OCI-LY3 (cell line): ENCODE measurements around the gene SQSTM1.

ENCODE experiments used
- H2AFZ ChIP-seq: fragments of 200-600, 300-600 bp; shearing (Covaris generic); 2 replicates; pipeline ENCODE4 v1.6.0; 2014; ENCODE audit warnings: antibody characterized with exemption, low read depth, low read length
- H3K27ac ChIP-seq: fragments of 200-600, 300-600 bp; sonication (generic); 2 replicates; pipeline ENCODE4 v1.5.1; 2014; ENCODE audit warnings: mild to moderate bottlenecking, low read length, moderate library complexity, mixed read lengths
- H3K27me3 ChIP-seq: fragments of 200-600, 300-600 bp; sonication (generic); 2 replicates; pipeline ENCODE4 v1.6.1; 2014; ENCODE audit warnings: low read depth, low read length, mixed read lengths
- H3K36me3 ChIP-seq: fragments of 200-600, 300-600 bp; sonication (generic); replicated peaks from 2 replicates; pipeline ENCODE3; 2014; ENCODE audit warnings: low read depth, low read length, mixed read lengths
- H3K4me1 ChIP-seq: fragments of 300-600, 200-600 bp; sonication (generic); 2 replicates; pipeline ENCODE4 v1.6.1; 2014; ENCODE audit warnings: low read length, mixed read lengths
- H3K4me2 ChIP-seq: fragments of 200-600, 300-600 bp; sonication (generic); 2 replicates; pipeline ENCODE4 v1.6.1; 2014; ENCODE audit warnings: low read length, mixed read lengths
- H3K4me3 ChIP-seq: fragments of 300-600, 200-600 bp; sonication (generic); 2 replicates; pipeline ENCODE4 v1.5.1; 2014; ENCODE audit warnings: antibody characterized with exemption, mild to moderate bottlenecking, low read length, moderate library complexity
- H3K79me2 ChIP-seq: fragments of 300-600, 200-600 bp; shearing (Covaris generic); 2 replicates; pipeline ENCODE4 v1.6.1; 2014; ENCODE audit warnings: mild to moderate bottlenecking, low read length, mixed read lengths
- H3K9ac ChIP-seq: fragments of 300-600, 200-600 bp; shearing (Covaris generic); 2 replicates; pipeline ENCODE4 v1.6.0; 2014; ENCODE audit warnings: mild to moderate bottlenecking, low read length, moderate library complexity
- H3K9me3 ChIP-seq: fragments of 200-600, 300-600 bp; shearing (Covaris generic); 2 replicates; pipeline ENCODE4 v1.6.1; 2014; ENCODE audit warnings: low read length, mixed read lengths; ENCODE audit not compliant: insufficient read depth
- H4K20me1 ChIP-seq: fragments of 200-600, 300-600 bp; sonication (generic); 2 replicates; pipeline ENCODE4 v1.6.1; 2016; ENCODE audit warnings: low read length, mixed read lengths; ENCODE audit not compliant: insufficient read depth
- EZH2phosphoT487 ChIP-seq: fragments of 200-600 bp; shearing (Covaris generic); IDR thresholded peaks from 2 replicates; pipeline ENCODE4 v1.6.1; 2018; ENCODE audit warnings: antibody characterized with exemption, mixed run types, low read depth
- TF ChIP-seq, protein P1 (sequence below): fragments of 200-600, 300-600 bp; sonication (generic); IDR thresholded peaks from 2 replicates; pipeline ENCODE4 v1.5.1; 2014; ENCODE audit warnings: antibody characterized with exemption, low read length, low read depth

Gene SQSTM1

DNA sequence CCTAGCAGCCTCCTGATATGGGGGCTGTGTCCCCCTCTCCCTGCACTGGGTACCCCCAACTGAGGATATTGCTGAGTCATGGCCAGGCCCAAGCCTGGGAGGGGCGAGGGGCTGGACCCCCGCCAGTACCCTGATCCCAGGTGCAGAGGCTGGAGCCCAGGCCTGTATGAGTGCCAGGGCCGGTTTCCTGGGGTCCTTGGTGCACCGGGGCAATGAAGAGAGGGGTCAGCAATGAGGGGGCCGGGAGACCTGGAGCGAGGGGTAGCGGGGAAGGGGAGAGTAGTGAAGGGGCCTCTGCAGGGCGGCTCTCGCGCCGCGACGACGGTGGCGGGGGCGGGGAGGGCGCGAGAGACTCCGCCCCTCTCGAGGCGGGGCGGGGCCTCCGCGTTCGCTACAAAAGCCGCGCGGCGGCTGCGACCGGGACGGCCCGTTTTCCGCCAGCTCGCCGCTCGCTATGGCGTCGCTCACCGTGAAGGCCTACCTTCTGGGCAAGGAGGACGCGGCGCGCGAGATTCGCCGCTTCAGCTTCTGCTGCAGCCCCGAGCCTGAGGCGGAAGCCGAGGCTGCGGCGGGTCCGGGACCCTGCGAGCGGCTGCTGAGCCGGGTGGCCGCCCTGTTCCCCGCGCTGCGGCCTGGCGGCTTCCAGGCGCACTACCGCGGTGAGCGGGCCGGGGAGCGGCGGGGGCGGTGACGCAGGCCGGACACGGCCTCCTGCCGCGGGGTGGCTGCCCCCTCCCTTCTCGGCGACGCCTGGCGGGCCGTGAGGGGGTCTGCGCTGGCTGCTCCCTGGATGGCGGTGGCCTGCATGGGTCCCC, at the start of gene SQSTM1:
TSS of gene SQSTM1 (plus strand) at position 423 of the 815 bp plus-strand sequence. CDS start at position 455, 32 bp downstream.
- Histone ChIP-seq H3K27ac (peak within 1 kb of the TSS; percentile 87), H3K79me2 (peaks cover 64% of the 10 kb centered on the region), H2AFZ (no peak within 1 kb of the TSS)

DNA sequence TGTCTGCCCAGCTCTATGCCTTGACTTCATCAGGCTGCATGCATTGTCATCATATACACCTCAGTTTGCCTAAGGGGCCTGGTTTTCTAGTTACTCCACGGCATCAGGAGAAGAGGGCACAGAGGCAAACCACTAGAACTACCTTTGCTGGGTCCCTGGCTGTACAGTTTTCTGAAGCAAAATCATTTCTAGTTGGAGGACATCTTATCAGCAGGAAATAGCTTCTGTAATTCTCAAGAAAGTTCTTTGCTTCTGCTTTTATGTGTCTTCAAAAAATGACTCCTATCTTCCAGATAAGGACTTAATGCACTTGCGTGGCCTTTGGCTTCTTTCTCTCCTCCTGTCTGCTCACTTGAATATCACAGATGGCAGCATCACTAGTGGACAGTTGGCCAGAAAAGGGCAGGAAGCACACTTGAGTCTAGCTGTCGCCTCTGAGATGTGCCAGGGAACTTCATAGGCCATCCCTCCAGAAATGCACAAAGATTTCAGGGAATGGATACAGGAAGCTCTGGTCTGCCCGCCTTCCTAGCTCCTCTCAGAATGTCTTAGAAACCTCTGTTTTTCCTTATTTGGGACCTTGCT, 49.3 kb upstream of the SQSTM1 start:
- Histone ChIP-seq H3K9ac (no peak overlapping the region), H4K20me1 (peaks cover 17% of the 10 kb centered on the region; the same call in 1 of the 2 replicates), H3K4me1 (no peaks in the 10 kb centered on the region), H3K4me3 (no peak overlapping the region), H3K36me3 (peaks cover 79% of the 10 kb centered on the region), H2AFZ (no peak overlapping the region), H3K4me2 (no peak overlapping the region), H3K79me2 (peaks cover 21% of the 10 kb centered on the region), H3K27me3 (no peaks in the 10 kb centered on the region), H3K9me3 (no peaks in the 10 kb centered on the region), H3K27ac (no peak overlapping the region)
- TF ChIP-seq, protein P1, sequence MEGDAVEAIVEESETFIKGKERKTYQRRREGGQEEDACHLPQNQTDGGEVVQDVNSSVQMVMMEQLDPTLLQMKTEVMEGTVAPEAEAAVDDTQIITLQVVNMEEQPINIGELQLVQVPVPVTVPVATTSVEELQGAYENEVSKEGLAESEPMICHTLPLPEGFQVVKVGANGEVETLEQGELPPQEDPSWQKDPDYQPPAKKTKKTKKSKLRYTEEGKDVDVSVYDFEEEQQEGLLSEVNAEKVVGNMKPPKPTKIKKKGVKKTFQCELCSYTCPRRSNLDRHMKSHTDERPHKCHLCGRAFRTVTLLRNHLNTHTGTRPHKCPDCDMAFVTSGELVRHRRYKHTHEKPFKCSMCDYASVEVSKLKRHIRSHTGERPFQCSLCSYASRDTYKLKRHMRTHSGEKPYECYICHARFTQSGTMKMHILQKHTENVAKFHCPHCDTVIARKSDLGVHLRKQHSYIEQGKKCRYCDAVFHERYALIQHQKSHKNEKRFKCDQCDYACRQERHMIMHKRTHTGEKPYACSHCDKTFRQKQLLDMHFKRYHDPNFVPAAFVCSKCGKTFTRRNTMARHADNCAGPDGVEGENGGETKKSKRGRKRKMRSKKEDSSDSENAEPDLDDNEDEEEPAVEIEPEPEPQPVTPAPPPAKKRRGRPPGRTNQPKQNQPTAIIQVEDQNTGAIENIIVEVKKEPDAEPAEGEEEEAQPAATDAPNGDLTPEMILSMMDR = no peak
- no peak for TF ChIP-seq EZH2phosphoT487

More for the DNA sequence above, at the start of gene SQSTM1:
- Histone ChIP-seq H3K4me1 (peaks cover 34% of the 10 kb centered on the region), H3K9me3 (no peaks in the 10 kb centered on the region), H3K36me3 (peaks cover 38% of the 10 kb centered on the region), H3K9ac (peak within 1 kb of the TSS; percentile 93), H3K27me3 (no peaks in the 10 kb centered on the region), H4K20me1 (peaks cover 44% of the 10 kb centered on the region), H3K4me3 (peak within 1 kb of the TSS; percentile 91), H3K4me2 (peak within 1 kb of the TSS; percentile 95)
- TF ChIP-seq EZH2phosphoT487 = no peak
- TF ChIP-seq, protein P1 = no peak

DNA sequence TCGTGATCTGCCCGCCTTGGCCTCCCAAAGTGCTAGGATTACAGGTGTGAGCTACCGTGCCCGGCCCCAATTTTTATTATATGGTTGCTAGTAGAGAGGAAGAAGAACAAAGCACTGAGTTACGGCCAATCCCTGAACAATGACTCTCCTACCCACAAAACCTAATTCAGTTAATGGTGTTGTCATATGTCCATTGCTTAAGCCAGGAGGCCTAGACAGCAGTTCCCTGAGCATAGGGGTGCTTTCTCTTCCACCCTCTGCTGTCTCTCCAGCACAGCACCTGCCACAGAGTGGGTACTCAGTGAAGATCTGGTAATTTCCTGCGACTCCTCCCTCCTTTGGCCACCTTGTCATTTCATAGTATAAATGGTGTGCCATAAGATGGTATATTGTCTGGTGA, 48.4 kb upstream of the SQSTM1 start:
- Histone ChIP-seq H4K20me1 (peaks cover 14% of the 10 kb centered on the region; the same call in 1 of the 2 replicates), H3K9ac (no peak overlapping the region), H2AFZ (no peak overlapping the region), H3K4me2 (no peak overlapping the region), H3K9me3 (no peaks in the 10 kb centered on the region), H3K4me1 (no peaks in the 10 kb centered on the region), H3K79me2 (peaks cover 14% of the 10 kb centered on the region), H3K27ac (no peak overlapping the region), H3K4me3 (no peak overlapping the region), H3K36me3 (peaks cover 73% of the 10 kb centered on the region), H3K27me3 (no peaks in the 10 kb centered on the region)
- TF ChIP-seq EZH2phosphoT487 = no peak
- TF ChIP-seq, protein P1 = no peak

DNA sequence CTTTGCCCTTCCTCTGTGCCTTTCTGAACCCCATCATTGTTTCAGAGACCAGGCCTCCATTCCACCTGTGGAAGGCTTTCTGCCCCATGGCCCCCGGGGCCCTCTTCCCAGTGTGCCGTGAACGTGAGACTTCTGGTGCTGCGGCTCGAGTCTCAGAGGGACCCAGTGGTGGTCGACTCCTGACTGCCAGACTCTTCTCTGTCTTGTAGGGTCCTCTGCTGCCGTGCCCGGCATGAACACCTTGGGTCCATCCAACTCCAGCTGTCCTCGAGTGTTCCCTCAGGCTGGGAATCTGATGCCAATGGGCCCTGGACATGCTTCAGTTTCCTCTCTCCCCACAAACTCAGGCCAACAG, 47.0 kb upstream of the SQSTM1 start:
- peaks cover 2% of the 10 kb centered on the region; the same call in 1 of the 2 replicates for H3K79me2 ChIP-seq
- no peak overlapping the region for H3K9ac ChIP-seq
- no peaks in the 10 kb centered on the region for H3K9me3 ChIP-seq
- no peak overlapping the region for H3K4me3 ChIP-seq
- no peaks in the 10 kb centered on the region for H3K27me3 ChIP-seq
- no peak overlapping the region for H2AFZ ChIP-seq
- H3K4me1 ChIP-seq = no peaks in the 10 kb centered on the region
- TF ChIP-seq EZH2phosphoT487 = no peak
- TF ChIP-seq, protein P1 = no peak
- peaks cover 69% of the 10 kb centered on the region for H3K36me3 ChIP-seq
- H3K4me2 ChIP-seq = no peak overlapping the region
- no peak overlapping the region for H3K27ac ChIP-seq
- H4K20me1 ChIP-seq = peaks cover 7% of the 10 kb centered on the region; the same call in 1 of the 2 replicates
